ENCODE measurements around the gene E2F6. TPM values are rescaled to one million over a fixed set of nuclear protein-coding genes. Genes with fewer than 3 reads are reported as not detected.

The E2F6 gene
- total and polyA plus RNA-seq, 9 of the 15 experiments (the other 6 are each of a cell fraction or from before 2014, with no cell fraction given) = 13.6 to 33.9 (median 26.1) TPM

DNA sequence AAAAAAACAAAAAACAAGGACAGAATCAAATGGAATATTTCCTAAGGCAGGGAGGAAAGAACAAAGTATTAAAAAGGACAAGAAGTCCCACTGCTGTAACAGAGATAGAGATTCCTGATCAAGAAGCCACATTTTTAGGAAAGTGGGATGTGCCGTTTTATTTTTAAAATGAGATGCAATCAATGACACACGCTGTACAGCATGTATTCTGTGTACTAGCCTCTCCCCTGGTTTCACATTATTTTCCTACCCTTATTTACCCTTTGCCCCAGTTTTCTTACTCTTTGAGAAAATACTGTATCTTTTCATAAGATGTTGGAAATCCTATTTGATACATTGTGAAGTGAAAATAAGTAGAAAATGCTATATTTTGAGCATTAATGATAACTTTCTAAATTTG is 45.8 kb downstream of the E2F6 start:
- in situ Hi-C loops (cut with MboI) = loop anchor here (25.0 kb wide), 3 partner anchors 183 to 583 kb away; a partner anchor contains a TSS
- ChIA-PET CTCF (ENCODE audit: low intra/inter-chr PET ratio) (no interaction called here), POLR2A (no interaction called here)
- no peak overlapping the region for H3K4me2 ChIP-seq (ENCODE audit: insufficient read depth, low read length)
- TF ChIP-seq, protein P1, sequence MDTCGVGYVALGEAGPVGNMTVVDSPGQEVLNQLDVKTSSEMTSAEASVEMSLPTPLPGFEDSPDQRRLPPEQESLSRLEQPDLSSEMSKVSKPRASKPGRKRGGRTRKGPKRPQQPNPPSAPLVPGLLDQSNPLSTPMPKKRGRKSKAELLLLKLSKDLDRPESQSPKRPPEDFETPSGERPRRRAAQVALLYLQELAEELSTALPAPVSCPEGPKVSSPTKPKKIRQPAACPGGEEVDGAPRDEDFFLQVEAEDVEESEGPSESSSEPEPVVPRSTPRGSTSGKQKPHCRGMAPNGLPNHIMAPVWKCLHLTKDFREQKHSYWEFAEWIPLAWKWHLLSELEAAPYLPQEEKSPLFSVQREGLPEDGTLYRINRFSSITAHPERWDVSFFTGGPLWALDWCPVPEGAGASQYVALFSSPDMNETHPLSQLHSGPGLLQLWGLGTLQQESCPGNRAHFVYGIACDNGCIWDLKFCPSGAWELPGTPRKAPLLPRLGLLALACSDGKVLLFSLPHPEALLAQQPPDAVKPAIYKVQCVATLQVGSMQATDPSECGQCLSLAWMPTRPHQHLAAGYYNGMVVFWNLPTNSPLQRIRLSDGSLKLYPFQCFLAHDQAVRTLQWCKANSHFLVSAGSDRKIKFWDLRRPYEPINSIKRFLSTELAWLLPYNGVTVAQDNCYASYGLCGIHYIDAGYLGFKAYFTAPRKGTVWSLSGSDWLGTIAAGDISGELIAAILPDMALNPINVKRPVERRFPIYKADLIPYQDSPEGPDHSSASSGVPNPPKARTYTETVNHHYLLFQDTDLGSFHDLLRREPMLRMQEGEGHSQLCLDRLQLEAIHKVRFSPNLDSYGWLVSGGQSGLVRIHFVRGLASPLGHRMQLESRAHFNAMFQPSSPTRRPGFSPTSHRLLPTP (IDR thresholded peaks at IDR 0.05; ENCODE audit: borderline replicate concordance, extremely low read depth, insufficient read length) = no peak
- TF ChIP-seq ZBTB17 (CRISPR knock-in tag; IDR thresholded peaks at IDR 0.05) (no peak), MCM5 (IDR thresholded peaks at IDR 0.05; ENCODE audit: low read depth) (no peak), CC2D1A (IDR thresholded peaks at IDR 0.05) (no peak), CHD4 (IDR thresholded peaks at IDR 0.05; ENCODE audit: insufficient read depth, insufficient replicate concordance, low read depth, low read length, poor library complexity, severe bottlenecking) (no peak)
- TF ChIP-seq, protein P2, sequence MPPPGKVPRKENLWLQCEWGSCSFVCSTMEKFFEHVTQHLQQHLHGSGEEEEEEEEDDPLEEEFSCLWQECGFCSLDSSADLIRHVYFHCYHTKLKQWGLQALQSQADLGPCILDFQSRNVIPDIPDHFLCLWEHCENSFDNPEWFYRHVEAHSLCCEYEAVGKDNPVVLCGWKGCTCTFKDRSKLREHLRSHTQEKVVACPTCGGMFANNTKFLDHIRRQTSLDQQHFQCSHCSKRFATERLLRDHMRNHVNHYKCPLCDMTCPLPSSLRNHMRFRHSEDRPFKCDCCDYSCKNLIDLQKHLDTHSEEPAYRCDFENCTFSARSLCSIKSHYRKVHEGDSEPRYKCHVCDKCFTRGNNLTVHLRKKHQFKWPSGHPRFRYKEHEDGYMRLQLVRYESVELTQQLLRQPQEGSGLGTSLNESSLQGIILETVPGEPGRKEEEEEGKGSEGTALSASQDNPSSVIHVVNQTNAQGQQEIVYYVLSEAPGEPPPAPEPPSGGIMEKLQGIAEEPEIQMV (tag; conservative IDR thresholded peaks at IDR 0.05; ENCODE audit: low read depth) = no peak
- TF ChIP-seq, protein P3, sequence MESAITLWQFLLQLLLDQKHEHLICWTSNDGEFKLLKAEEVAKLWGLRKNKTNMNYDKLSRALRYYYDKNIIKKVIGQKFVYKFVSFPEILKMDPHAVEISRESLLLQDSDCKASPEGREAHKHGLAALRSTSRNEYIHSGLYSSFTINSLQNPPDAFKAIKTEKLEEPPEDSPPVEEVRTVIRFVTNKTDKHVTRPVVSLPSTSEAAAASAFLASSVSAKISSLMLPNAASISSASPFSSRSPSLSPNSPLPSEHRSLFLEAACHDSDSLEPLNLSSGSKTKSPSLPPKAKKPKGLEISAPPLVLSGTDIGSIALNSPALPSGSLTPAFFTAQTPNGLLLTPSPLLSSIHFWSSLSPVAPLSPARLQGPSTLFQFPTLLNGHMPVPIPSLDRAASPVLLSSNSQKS (CRISPR knock-in tag; IDR thresholded peaks at IDR 0.05) = no peak
- no peaks in the 10 kb centered on the region for H3K36me3 ChIP-seq (ENCODE audit: control insufficient read depth, insufficient read depth, low read length)
- no peaks in the 10 kb centered on the region for H3K27me3 ChIP-seq (ENCODE audit: control insufficient read depth in 2 of 2, insufficient read depth in 2 of 2, low read length in 2 of 2)
- intact Hi-C loops (cut with micrococcal nuclease) = no loop called here
- H4K20me1 ChIP-seq (replicated peaks; ENCODE audit: control insufficient read depth, insufficient read depth, low read length) = no peaks in the 10 kb centered on the region
- H3K4me3 ChIP-seq = no peak overlapping the region
- H3K4me1 ChIP-seq (replicated peaks in 1 of 2; ENCODE audit: control insufficient read depth in 2 of 2, insufficient read depth in 2 of 2, low read length in 2 of 2) = no peaks in the 10 kb centered on the region
- WGBS (ENCODE audit: insufficient coverage, low coverage, missing lambda C conversion rate) = 50% methylated on average over 2 of the region's 2 CpGs
- no peaks in the 10 kb centered on the region for H3K79me2 ChIP-seq (ENCODE audit: control insufficient read depth, insufficient read depth, low read length)
- ATAC-seq = no peak
- FAIRE-seq = no peak
- no peaks in the 10 kb centered on the region for H3K9me1 ChIP-seq (ENCODE audit: control insufficient read depth, insufficient read depth, low read length)
- no peak overlapping the region for H3K27ac ChIP-seq (ENCODE audit: extremely low read depth, low read depth, low read length)
- no peak overlapping the region for H3K9ac ChIP-seq (ENCODE audit: insufficient read depth in 1 of 2, low read depth in 2 of 2, low read length in 2 of 2)
- no peak overlapping the region for H2AFZ ChIP-seq (ENCODE audit: low read depth, low read length)
- peaks cover 6% of the 10 kb centered on the region for H3K9me3 ChIP-seq (replicated peaks; ENCODE audit: control insufficient read depth, insufficient read depth, low read depth, low read length)
- no TSS peak for BruUV-seq (replicated peaks)
- no peak for DNase-seq (ENCODE audit: extremely low read depth in 1 of 4, low spot score in 3 of 4)

Data from K562 (cell line).